A673 (cell line): Measurements from ENCODE around the gene SMTN. TPM values are rescaled to one million over a fixed set of nuclear protein-coding genes. Genes with fewer than 3 reads are reported as not detected.

Source experiments
- BruUV-seq: library from RNA; stranded (reverse); fragments of 400-500 nt; replicated peaks from 2 replicates; lab custom pipeline; 2021; lab: Mats Ljungman, UMichigan
- CTCF ChIA-PET: fragments of 300-600 bp; sonication (Branson Sonifier 250); formaldehyde crosslinking; loops from one replicate; lab custom pipeline; 2022; ENCODE audit warnings: antibody characterized with exemption; lab: Charles Lee
- POLR2A ChIA-PET: fragments of 300-600 bp; sonication (Branson Sonifier 250); formaldehyde crosslinking; loops from one replicate; lab custom pipeline; 2022; ENCODE audit warnings: antibody characterized with exemption; ENCODE audit not compliant: low non-redundant PET; lab: Charles Lee
- DNase-seq: peaks from one replicate; pipeline ENCODE4 v3.0.0-alpha.2; 2015; ENCODE audit warnings: low spot score
- H3K27ac ChIP-seq: fragments of 200-600 bp; sonication (generic); 2 replicates; pipeline ENCODE4 v1.5.1; 2016; ENCODE audit warnings: mixed run types, low read depth, mild to moderate bottlenecking, mixed read lengths, antibody characterized with exemption, low read length; ENCODE audit not compliant: poor library complexity, severe bottlenecking
- H3K27me3 ChIP-seq: fragments of 200-600 bp; sonication (generic); replicated peaks from 2 replicates; pipeline ENCODE4 v1.6.1; 2017; ENCODE audit warnings: mixed run types, low read depth, mild to moderate bottlenecking, mixed read lengths, antibody characterized with exemption, low read length; ENCODE audit not compliant: insufficient read depth, poor library complexity
- H3K36me3 ChIP-seq: fragments of 200-600 bp; sonication (generic); 2 replicates; pipeline ENCODE4 v1.6.1; 2016; ENCODE audit warnings: mixed run types, mild to moderate bottlenecking, mixed read lengths, antibody characterized with exemption, low read length; ENCODE audit not compliant: insufficient read depth, poor library complexity, severe bottlenecking
- H3K4me1 ChIP-seq: fragments of 200-600 bp; sonication (generic); 2 replicates; pipeline ENCODE4 v1.6.1; 2017; ENCODE audit warnings: mixed run types, mild to moderate bottlenecking, mixed read lengths, antibody characterized with exemption, low read length; ENCODE audit not compliant: insufficient read depth, poor library complexity, severe bottlenecking
- H3K4me3 ChIP-seq: fragments of 200-600 bp; sonication (generic); 2 replicates; pipeline ENCODE4 v1.5.1; 2016; ENCODE audit warnings: low read depth, mixed run types, mild to moderate bottlenecking, mixed read lengths, low read length; ENCODE audit not compliant: poor library complexity, severe bottlenecking
- H3K9me3 ChIP-seq: fragments of 200-600 bp; sonication (generic); 2 replicates; pipeline ENCODE4 v1.6.1; 2016; ENCODE audit warnings: mixed run types, low read depth, mild to moderate bottlenecking, mixed read lengths, antibody characterized with exemption, low read length; ENCODE audit not compliant: poor library complexity, severe bottlenecking
- CTCF ChIP-seq: fragments of 300-800, 200-600 bp; sonication (generic); conservative IDR thresholded peaks from 2 replicates; pipeline ENCODE4 v1.5.1; 2017; ENCODE audit warnings: low read depth, mild to moderate bottlenecking, antibody characterized with exemption, low read length, moderate library complexity, mixed read lengths
- EZH2 ChIP-seq: fragments of 200-600 bp; sonication (generic); IDR thresholded peaks from 2 replicates; pipeline ENCODE4 v1.6.1; 2017; ENCODE audit warnings: borderline replicate concordance, low read depth, mild to moderate bottlenecking, mixed read lengths, antibody characterized with exemption, low read length; ENCODE audit not compliant: poor library complexity, severe bottlenecking
- intact Hi-C: fragments of 100-400 bp; cut with micrococcal nuclease; formaldehyde crosslinking; loops from one replicate; pipeline ENCODE4 v1.10.0; 2022; ENCODE audit not compliant: unreplicated experiment
- total RNA-seq: library from RNA; stranded (reverse); gene quantifications from 2 replicates; pipeline ENCODE4 v1.2.3, GENCODE V29; 2021

The SMTN gene
- total RNA-seq, 1 experiment from 2014 or later: 40.0 TPM

GRCh38 chr22:31093086-31093850 is 12.2 kb downstream of the SMTN start:
- POLR2A ChIA-PET: no interaction called here
- no peak for TF ChIP-seq EZH2
- no peak for TF ChIP-seq CTCF
- no peaks in the 10 kb centered on the region for H3K4me1 ChIP-seq
- CTCF ChIA-PET: no interaction called here
- intact Hi-C loops: no loop called here
- DNase-seq: no peak
- no peaks in the 10 kb centered on the region for H3K27me3 ChIP-seq
- H3K4me3 ChIP-seq: no peak overlapping the region
- no peaks in the 10 kb centered on the region for H3K9me3 ChIP-seq
- H3K27ac ChIP-seq: no peak overlapping the region
- BruUV-seq: no TSS peak
- H3K36me3 ChIP-seq: peaks cover 6% of the 10 kb centered on the region

GRCh38 chr22:31094021-31094551 is 13.0 kb downstream of the SMTN start:
- CTCF ChIA-PET: no interaction called here

GRCh38 chr22:31094741-31095140 is 13.6 kb downstream of the SMTN start:
- POLR2A ChIA-PET: no interaction called here
- no peak for DNase-seq
- intact Hi-C loops: no loop called here

More at GRCh38 chr22:31094021-31094551, 13.0 kb downstream of the SMTN start:
- BruUV-seq: no TSS peak
- TF ChIP-seq EZH2 (no peak), CTCF (no peak)
- POLR2A ChIA-PET: no interaction called here
- H3K27ac ChIP-seq: no peak overlapping the region
- peaks cover 3% of the 10 kb centered on the region for H3K36me3 ChIP-seq
- H3K27me3 ChIP-seq: no peaks in the 10 kb centered on the region
- no peak overlapping the region for H3K4me3 ChIP-seq
- no peak for DNase-seq
- no peaks in the 10 kb centered on the region for H3K4me1 ChIP-seq
- H3K9me3 ChIP-seq: no peaks in the 10 kb centered on the region
- intact Hi-C loops: no loop called here

More at GRCh38 chr22:31094741-31095140, 13.6 kb downstream of the SMTN start:
- TF ChIP-seq CTCF: no peak
- TF ChIP-seq EZH2: no peak
- BruUV-seq: no TSS peak
- CTCF ChIA-PET: no interaction called here
- no peaks in the 10 kb centered on the region for H3K9me3 ChIP-seq
- no peak overlapping the region for H3K27ac ChIP-seq
- H3K27me3 ChIP-seq: no peaks in the 10 kb centered on the region
- H3K4me3 ChIP-seq: no peak overlapping the region
- no peaks in the 10 kb centered on the region for H3K4me1 ChIP-seq
- H3K36me3 ChIP-seq: peaks cover 3% of the 10 kb centered on the region
